ENCODE results near the gene PUS1. TPM values are rescaled to one million over a fixed set of nuclear protein-coding genes. Genes with fewer than 3 reads are reported as not detected.
A peak's percentile ranks its signal among the peaks of the same experiment; 100 is the strongest.
"Not testable (repeated sequence)": the region's sequence is repeated elsewhere in the genome, so short reads cannot be mapped to it uniquely, and the experiment has no call there.

Gene PUS1
- total RNA-seq, 1 experiment from 2014 or later, result 36.4 TPM

GRCh38 chr12:131947482-131948027 lies 18.5 kb downstream of the PUS1 start:
- in situ Hi-C loops (cut with HindIII; ENCODE audit: low pct_unique_long_range_greater_than_20kb, low sequenced_read_pairs), result no loop called here
- no peak for DNase-seq (ENCODE audit: low read depth)

DNA sequence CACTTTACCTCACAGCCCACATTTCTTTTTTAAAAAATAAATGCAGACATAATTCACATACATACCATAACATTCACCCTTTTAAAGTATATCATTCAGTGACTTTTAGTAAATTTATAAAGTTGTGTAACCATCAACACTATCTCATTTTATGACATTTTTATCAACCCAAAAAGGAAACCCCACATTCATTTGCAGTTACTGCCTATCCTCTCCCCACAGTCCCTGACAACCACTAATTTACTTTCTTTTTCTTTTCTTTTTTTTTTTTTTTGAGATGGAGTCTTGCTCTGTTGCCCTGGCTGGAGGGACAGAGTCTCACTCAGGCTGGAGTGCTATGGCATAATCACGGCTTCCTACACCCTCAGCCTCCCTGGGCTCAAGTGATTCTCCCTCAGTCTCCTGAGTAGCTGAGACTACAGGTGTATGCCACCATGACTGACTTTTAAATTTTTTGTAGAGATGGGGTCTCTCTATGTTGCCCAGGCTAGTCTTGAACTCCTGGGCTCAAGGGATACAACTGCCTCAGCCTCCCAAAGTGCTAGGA lies 19.2 kb downstream of the PUS1 start:
- in situ Hi-C loops (cut with HindIII; ENCODE audit: low pct_unique_long_range_greater_than_20kb, low sequenced_read_pairs), result no loop called here
- DNase-seq (ENCODE audit: low read depth), result no peak

- in situ Hi-C loops (cut with HindIII; ENCODE audit: low pct_unique_long_range_greater_than_20kb, low sequenced_read_pairs); DNase-seq (ENCODE audit: low read depth): not testable (repeated sequence)
Observed at GRCh38 chr12:131948713-131949430, 19.8 kb downstream of the PUS1 start.

DNA sequence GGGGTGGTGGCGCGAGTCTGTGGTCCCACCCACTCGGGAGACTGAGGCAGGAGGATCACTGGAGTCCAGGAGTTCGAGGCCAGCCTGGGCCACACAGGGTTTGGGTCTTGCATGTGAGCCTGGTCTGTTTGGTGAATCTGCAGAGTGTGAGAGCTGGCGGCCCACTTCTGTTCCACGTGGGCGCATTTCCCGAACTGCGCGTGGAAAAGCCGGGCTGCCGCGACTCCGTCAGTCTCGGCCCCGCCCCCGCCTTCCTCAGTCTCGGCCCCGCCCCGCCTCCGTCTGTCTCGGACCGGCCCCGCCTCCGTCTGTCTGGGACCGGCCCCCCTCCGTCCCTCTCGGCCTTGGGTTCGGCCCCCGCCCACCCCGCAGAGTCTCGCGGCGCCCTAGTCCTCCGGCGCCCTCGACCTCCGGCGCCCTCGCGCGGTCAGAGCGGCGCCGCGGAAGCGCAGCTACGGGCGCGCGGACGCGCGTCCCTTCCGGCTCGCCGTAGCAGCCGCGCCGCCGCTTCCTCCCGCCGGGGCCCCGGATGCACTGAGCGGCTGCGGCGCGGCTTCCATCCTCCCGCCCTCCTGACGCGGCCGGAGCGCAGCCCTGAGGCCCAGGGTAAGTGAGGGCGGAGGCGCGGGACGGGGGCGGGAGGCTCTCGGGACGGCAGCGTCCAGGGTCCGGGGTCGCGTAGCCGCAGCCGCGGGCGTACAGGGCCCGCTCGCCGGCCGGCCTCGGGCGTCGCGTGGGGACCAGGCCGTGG lies 20.5 kb downstream of the PUS1 start, which contains the start of gene EP400:
EP400 (plus strand) TSS at position 512 of the 751 bp plus-strand sequence. CDS start 10,678 bp downstream, outside the sequence.
- in situ Hi-C loops (cut with HindIII; ENCODE audit: low pct_unique_long_range_greater_than_20kb, low sequenced_read_pairs), result no loop called here
- peak; percentile 87 for DNase-seq (ENCODE audit: low read depth)

DNA sequence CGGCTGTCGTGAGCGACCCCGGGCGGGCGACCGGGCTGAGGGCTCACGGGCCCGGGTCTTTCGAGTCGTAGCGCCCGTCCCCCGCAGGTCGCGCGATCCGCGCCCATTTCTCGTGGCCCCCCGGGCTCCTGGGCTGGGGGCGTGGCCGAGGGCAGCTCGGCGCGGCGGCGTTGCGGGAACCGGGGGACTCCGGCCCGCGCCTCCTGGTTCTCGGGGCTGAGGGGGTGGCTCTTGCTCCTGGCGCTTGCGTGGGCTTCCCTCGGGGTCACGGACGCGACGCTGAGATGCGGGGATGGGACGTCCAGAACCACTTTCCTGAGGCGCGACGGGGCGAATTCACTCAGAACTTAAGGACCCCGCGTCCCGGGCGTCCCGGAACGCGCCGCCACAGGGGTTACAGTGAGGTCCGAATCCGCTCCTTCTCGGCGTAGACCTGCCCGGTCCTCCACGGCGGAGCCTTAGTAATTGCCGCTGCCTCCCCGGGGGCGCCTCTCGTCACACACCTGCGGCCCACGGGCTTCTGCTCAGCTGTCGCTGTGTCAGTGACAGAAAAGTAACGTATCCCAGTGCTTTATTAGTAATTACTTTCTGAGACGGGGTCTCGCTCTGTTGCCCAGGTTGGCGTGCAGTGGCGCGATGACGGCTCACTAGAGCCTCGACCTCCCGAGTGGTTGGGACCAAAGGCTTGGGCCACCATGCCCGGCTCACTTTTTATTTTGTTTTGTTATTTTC lies 21.3 kb downstream of the PUS1 start:
- peak; percentile 15 for DNase-seq (ENCODE audit: low read depth)
- in situ Hi-C loops (cut with HindIII; ENCODE audit: low pct_unique_long_range_greater_than_20kb, low sequenced_read_pairs), result no loop called here

DNA sequence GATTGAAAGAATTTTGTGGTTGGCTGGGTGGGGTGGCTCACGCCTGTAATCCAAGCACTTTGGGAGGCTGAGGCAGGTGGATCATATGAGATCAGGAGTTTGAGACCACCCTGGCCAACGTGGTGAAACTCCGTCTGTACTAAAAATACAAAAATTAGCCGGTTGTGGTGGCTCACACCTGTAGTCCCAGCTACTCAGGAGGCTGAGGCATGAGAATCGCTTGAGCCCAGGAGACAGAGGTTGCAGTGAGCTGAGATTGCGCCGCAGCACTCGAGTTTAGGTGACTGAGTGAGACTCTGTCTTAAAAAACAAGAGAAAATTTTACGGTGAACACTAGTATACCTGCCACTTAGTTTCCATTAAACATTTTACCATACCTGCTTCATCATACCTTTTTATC lies 24.7 kb downstream of the PUS1 start:
- in situ Hi-C loops (cut with HindIII; ENCODE audit: low pct_unique_long_range_greater_than_20kb, low sequenced_read_pairs); DNase-seq (ENCODE audit: low read depth): not testable (repeated sequence)

- DNase-seq (ENCODE audit: low read depth); in situ Hi-C loops (cut with HindIII; ENCODE audit: low pct_unique_long_range_greater_than_20kb, low sequenced_read_pairs): not testable (repeated sequence)
Observed at GRCh38 chr12:131954460-131954859, 25.4 kb downstream of the PUS1 start.

DNA sequence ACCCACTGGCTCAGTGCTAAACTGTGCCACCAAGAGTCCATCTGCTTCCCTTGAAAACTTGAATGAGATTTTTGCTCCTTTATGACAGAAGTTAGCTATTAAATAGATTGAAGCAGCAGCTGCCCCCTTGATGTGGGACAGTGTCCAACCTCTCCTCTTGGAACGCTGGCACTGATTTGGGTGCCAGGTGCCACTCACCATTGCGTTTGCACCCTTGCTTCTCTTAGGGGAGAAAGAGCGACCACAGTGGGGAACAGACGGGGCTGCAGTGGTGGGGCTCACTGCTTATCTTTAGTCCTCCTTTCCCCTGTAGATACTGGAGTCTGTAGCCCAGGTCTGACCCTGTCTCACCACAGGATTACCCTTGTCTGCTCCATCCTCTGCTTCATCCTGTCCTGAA lies 30.0 kb downstream of the PUS1 start:
- in situ Hi-C loops (cut with HindIII; ENCODE audit: low pct_unique_long_range_greater_than_20kb, low sequenced_read_pairs), result no loop called here
- DNase-seq (ENCODE audit: low read depth), result no peak

GRCh38 chr12:131959641-131960589 lies 30.8 kb downstream of the PUS1 start:
- in situ Hi-C loops (cut with HindIII; ENCODE audit: low pct_unique_long_range_greater_than_20kb, low sequenced_read_pairs), result no loop called here
- DNase-seq (ENCODE audit: low read depth), result no peak

DNA sequence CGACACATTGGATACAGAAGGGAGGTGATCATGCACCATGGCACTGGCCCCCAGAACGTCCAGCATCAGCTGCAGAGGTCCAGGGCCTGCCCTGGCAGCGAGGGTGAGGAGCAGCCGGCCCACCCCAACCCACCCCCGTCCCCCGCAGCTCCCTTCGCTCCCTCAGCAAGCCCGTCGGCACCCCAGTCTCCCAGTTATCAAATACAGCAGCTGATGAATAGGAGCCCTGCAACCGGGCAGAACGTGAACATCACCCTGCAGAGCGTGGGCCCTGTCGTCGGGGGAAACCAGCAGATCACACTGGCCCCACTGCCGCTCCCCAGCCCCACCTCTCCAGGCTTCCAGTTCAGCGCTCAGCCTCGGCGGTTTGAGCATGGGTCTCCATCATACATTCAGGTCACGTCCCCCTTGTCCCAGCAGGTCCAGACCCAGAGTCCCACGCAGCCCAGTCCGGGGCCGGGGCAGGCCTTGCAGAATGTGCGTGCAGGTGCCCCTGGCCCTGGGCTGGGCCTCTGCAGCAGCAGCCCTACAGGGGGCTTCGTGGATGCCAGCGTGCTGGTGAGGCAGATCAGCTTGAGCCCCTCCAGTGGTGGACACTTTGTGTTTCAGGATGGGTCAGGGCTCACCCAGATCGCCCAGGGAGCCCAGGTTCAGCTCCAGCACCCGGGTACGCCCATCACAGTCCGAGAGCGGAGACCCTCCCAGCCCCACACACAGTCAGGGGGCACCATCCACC lies 31.7 kb downstream of the PUS1 start:
- DNase-seq (ENCODE audit: low read depth); in situ Hi-C loops (cut with HindIII; ENCODE audit: low pct_unique_long_range_greater_than_20kb, low sequenced_read_pairs): not testable (repeated sequence)

DNA sequence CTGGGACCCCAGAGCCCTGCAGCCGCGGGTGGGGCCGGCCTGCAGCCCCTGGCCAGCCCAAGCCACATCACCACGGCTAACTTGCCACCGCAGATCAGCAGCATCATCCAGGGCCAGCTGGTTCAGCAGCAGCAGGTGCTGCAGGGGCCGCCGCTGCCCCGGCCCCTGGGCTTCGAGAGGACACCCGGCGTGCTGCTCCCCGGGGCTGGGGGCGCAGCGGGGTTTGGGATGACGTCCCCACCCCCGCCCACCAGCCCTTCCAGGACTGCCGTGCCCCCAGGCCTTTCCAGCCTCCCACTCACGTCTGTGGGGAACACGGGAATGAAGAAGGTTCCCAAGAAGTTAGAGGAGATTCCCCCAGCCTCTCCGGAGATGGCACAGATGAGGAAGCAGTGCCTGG lies 32.3 kb downstream of the PUS1 start:
- in situ Hi-C loops (cut with HindIII; ENCODE audit: low pct_unique_long_range_greater_than_20kb, low sequenced_read_pairs); DNase-seq (ENCODE audit: low read depth): not testable (repeated sequence)

DNA sequence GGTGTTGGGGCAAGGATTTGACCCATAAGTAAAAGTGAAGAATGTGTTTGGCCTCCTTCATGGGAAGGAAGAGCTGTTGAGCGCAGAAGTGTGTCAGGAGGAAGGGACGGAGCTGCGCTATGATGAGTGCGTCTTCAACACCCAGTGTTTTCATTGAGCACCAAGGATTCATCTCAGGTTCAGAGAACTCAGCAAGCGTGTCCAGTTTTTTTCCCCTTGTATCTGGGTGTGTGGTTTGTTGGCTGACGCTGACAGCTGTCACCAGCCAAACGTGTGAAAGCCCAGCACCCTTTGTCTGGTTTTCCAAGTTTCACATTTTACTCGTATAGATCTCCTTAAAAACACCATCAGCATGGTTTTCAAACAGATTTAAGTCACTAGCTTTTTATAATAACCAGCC lies 33.0 kb downstream of the PUS1 start:
- DNase-seq (ENCODE audit: low read depth), result no peak
- in situ Hi-C loops (cut with HindIII; ENCODE audit: low pct_unique_long_range_greater_than_20kb, low sequenced_read_pairs), result no loop called here

DNA sequence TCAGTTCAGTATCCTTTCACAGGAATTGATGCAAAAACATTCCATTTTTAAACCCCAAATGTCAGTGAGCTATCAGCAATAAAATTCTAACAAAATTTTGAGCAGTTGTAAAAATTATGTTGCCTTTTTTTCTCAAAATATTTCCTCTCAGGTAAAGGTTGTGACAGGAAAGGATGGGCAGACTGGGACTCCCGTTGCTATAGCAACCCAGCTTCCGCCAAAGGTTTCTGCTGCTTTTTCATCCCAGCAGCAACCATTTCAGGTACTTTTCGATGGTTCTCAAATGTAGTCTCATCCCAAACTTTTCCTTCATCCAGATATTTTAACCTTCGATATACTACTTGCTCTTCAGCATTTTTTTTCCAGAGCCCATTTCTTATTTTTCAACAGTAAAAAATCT lies 34.3 kb downstream of the PUS1 start:
- in situ Hi-C loops (cut with HindIII; ENCODE audit: low pct_unique_long_range_greater_than_20kb, low sequenced_read_pairs), result no loop called here
- DNase-seq (ENCODE audit: low read depth), result no peak

DNA sequence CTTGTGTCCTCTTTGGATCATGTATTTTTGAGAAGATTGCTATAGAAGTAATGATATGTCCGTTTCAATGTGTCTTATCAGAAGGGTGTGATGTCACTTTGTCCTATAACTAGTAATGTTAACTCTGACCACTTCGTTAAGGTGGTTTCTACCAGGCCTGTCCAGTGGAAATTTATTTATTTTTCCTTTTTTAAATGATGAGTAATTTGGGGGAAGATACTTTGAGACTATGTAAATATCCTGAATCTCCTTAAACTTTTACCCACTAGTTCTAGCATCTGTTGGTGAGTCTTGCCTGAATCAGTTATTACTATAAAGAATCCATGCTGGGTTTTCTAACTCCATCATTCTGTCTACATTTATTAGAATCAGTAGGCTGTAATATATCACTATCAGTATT lies 36.0 kb downstream of the PUS1 start:
- DNase-seq (ENCODE audit: low read depth), result no peak
- in situ Hi-C loops (cut with HindIII; ENCODE audit: low pct_unique_long_range_greater_than_20kb, low sequenced_read_pairs), result no loop called here

DNA sequence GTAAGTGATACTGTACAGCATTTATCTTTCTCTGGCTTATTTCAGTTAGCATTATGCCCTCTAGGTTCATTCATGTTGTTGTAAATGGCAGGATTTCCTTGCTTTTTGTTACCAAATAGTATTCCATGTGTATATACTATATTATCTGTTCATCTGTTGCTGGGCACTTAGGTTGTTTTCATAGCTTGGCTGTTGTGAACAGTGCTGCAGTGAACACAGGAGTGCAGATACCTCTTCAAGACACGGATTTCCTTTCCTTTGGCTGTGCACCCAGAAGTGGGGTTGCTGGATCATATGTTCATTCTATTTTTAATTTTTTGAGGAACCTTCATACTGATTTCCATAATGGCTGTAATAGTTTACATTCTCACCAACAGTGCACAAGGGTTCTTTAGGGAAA lies 42.1 kb downstream of the PUS1 start:
- in situ Hi-C loops (cut with HindIII; ENCODE audit: low pct_unique_long_range_greater_than_20kb, low sequenced_read_pairs), result no loop called here
- no peak for DNase-seq (ENCODE audit: low read depth)

- DNase-seq (ENCODE audit: low read depth), result no peak
- in situ Hi-C loops (cut with HindIII; ENCODE audit: low pct_unique_long_range_greater_than_20kb, low sequenced_read_pairs), result no loop called here
Observed at GRCh38 chr12:131975228-131975627, 46.2 kb downstream of the PUS1 start.

GRCh38 chr12:131979606-131980005 lies 50.5 kb downstream of the PUS1 start:
- in situ Hi-C loops (cut with HindIII; ENCODE audit: low pct_unique_long_range_greater_than_20kb, low sequenced_read_pairs), result no loop called here
- DNase-seq (ENCODE audit: low read depth), result no peak

Measured in Caki2 (cell line).